HEK293T (cell line): ENCODE data around the gene GFPT1.

Experiments
- CTCF ChIA-PET: fragments of 350-600 bp; formaldehyde crosslinking; extraction: SDS; loops from one replicate; lab custom pipeline; 2021; ENCODE audit warnings: antibody characterized with exemption, inconsistent platforms; lab: Yijun Ruan, JAX
- POLR2A ChIA-PET: fragments of 350-600 bp; formaldehyde crosslinking; extraction: SDS; loops from one replicate; lab custom pipeline; 2020; ENCODE audit warnings: antibody characterized with exemption, inconsistent platforms; lab: Yijun Ruan, JAX
- DNase-seq: peaks from one replicate; pipeline ENCODE4 v3.0.0; 2012; ENCODE audit warnings: mixed read lengths; ENCODE audit errors: extremely low spot score
- ARNT ChIP-seq: fragments of 450-650 bp; IDR thresholded peaks from 2 replicates; pipeline ENCODE4 v1.6.1; 2017; ENCODE audit warnings: mild to moderate bottlenecking
- BHLHE40 ChIP-seq: fragments of 450-650 bp; IDR thresholded peaks from 2 replicates; pipeline ENCODE4 v1.6.1; 2016; ENCODE audit warnings: mild to moderate bottlenecking, moderate library complexity, borderline replicate concordance
- CTBP1 ChIP-seq: fragments of 450-650 bp; IDR thresholded peaks from 2 replicates; pipeline ENCODE4 v1.6.1; 2016; ENCODE audit warnings: borderline replicate concordance
- ELF4 ChIP-seq: fragments of 450-650 bp; IDR thresholded peaks from 2 replicates; pipeline ENCODE4 v1.6.1; 2017; ENCODE audit warnings: antibody characterized with exemption
- FOXA1 ChIP-seq: fragments of 450-650 bp; IDR thresholded peaks from 2 replicates; pipeline ENCODE4 v1.6.1; 2016; ENCODE audit warnings: mild to moderate bottlenecking
- FOXK2 ChIP-seq: fragments of 450-650 bp; IDR thresholded peaks from 2 replicates; pipeline ENCODE4 v1.6.1; 2016; ENCODE audit warnings: mild to moderate bottlenecking
- FOXM1 ChIP-seq: fragments of 450-650 bp; IDR thresholded peaks from 2 replicates; pipeline ENCODE4 v1.6.1; 2017; ENCODE audit warnings: mild to moderate bottlenecking, borderline replicate concordance
- HDGF ChIP-seq: fragments of 450-650 bp; IDR thresholded peaks from 2 replicates; pipeline ENCODE4 v1.6.1; 2017; ENCODE audit warnings: antibody characterized with exemption, borderline replicate concordance
- L3MBTL2 ChIP-seq: fragments of 450-650 bp; conservative IDR thresholded peaks from 2 replicates; pipeline ENCODE4 v1.6.1; 2016; ENCODE audit warnings: mild to moderate bottlenecking
- LEF1 ChIP-seq: fragments of 450-650 bp; IDR thresholded peaks from 2 replicates; pipeline ENCODE4 v1.6.1; 2017; ENCODE audit warnings: mild to moderate bottlenecking, borderline replicate concordance
- NFRKB ChIP-seq: fragments of 450-650 bp; IDR thresholded peaks from 2 replicates; pipeline ENCODE4 v1.6.1; 2016; ENCODE audit warnings: mild to moderate bottlenecking, moderate library complexity
- SP1 ChIP-seq: fragments of 450-650 bp; IDR thresholded peaks from 2 replicates; pipeline ENCODE4 v1.6.1; 2017
- SUZ12 ChIP-seq: fragments of 450-650 bp; IDR thresholded peaks from 2 replicates; pipeline ENCODE4 v1.6.1; 2016; ENCODE audit warnings: mild to moderate bottlenecking
- TARDBP ChIP-seq: fragments of 450-650 bp; IDR thresholded peaks from 2 replicates; pipeline ENCODE4 v1.6.1; 2016
- ZNF384 ChIP-seq: fragments of 450-650 bp; IDR thresholded peaks from 2 replicates; pipeline ENCODE4 v1.6.1; 2016
- TF ChIP-seq, protein P1 (sequence below): fragments of 450-650 bp; IDR thresholded peaks from 2 replicates; pipeline ENCODE4 v1.6.1; 2016

Gene GFPT1

DNA sequence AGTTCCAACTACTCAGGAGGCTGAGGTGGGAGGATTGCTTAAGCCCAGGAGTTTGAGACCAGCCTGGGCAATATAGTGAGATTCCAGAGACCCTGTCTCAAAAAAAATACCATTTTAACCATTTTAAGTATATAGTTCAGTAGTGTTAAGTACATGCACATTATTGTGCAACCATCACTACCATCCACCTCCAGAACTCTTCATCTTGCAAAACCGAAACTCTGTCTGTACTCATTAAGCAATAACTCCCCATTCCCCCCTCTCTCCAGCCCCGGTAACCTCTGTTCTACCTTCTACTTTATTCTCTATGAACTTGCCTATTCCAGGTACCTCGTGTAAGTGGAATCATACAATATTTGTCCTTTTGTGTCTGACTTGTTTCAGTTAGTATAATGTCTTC is 86.4 kb downstream of the GFPT1 start:
- TF ChIP-seq LEF1, result no peak
- TF ChIP-seq L3MBTL2, result no peak
- TF ChIP-seq BHLHE40, result no peak
- TF ChIP-seq, protein P1, sequence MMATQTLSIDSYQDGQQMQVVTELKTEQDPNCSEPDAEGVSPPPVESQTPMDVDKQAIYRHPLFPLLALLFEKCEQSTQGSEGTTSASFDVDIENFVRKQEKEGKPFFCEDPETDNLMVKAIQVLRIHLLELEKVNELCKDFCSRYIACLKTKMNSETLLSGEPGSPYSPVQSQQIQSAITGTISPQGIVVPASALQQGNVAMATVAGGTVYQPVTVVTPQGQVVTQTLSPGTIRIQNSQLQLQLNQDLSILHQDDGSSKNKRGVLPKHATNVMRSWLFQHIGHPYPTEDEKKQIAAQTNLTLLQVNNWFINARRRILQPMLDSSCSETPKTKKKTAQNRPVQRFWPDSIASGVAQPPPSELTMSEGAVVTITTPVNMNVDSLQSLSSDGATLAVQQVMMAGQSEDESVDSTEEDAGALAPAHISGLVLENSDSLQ, result no peak
- no peak for TF ChIP-seq HDGF
- CTCF ChIA-PET, result no interaction called here
- DNase-seq, result no peak
- POLR2A ChIA-PET, result no interaction called here

DNA sequence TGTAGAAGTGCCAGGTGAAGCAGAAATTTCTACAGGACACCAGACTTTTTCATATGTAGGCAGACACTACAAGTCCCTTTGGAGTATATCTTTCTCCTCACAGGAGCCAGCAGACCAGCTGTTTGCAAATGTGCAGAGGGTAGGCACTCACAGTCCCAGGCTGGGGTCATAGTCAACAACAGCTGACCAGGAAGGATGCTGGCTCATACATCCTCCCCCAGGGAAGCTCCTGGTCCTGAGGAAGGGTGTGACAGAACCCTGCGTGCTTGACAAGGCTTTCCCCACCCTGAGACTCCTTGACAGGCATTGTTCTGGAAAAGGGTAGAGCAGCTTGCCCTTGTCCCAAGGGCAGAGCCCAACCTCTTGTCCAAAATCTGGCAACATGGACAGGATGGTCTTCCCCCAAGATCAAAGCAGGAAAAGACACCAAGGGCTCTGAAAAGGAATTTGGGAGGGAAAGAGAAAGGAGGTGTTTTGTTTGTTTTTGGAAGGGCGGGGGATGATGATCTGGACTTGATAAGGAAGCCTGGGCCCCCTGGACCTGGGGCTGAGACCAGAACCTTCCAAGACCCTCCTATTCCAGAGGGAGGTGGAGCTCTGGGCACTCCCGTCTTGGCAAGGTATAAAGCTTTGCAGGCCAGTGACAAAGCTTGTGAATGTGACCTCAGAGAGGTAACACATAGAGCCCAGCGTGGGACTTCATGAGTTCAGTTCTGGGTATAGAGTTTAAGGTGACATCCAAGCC is 87.1 kb downstream of the GFPT1 start:
- no peak for DNase-seq
- ChIA-PET POLR2A (no interaction called here), CTCF (no interaction called here)
- TF ChIP-seq FOXK2 (no peak), ARNT (no peak)
- TF ChIP-seq, protein P1, result no peak

DNA sequence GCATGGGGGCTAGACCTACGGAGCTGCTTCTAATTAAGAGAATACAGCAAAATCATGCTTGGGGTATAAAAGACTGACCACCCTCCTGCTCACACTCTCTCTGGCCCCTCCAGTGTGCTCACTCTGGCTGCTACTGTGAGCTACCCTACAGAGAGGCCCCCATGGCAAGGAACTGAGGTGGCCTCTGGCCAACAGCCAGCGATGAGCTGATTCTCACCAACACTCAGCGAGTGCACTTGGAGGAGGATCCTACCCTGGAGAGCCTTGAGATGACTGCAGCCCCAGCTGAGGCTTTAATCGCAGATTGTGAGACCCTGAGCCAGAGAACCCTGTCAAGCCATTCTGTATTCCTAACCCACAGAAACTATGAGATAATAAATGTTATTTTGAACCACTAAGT is 88.2 kb downstream of the GFPT1 start:
- POLR2A ChIA-PET, result no interaction called here

DNA sequence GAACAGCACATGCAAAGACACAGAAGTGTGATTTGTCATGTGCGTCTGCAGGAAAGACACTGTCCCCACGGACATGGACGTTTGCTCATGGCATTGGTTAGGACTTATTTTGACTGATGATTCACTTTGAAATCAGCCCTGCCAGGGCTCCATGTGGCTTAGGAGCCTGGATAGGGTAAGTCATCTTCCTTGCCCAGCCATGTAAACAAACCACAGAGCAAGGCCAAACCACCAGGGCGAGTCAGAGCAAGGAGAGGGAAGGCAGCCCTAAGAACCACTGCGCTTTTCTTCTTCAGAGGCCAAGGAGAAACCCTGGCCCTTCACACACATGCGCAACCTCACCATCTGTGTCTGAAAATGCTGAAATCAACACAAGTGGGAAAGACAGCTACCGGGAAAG is 88.8 kb downstream of the GFPT1 start:
- no peak for TF ChIP-seq CTBP1
- POLR2A ChIA-PET, result no interaction called here
- DNase-seq, result no peak
- CTCF ChIA-PET, result interaction anchor here (1.7 kb wide), 1 partner anchor 8 kb away, joined by 5 read pairs; no protein-coding TSS in a partner anchor

More for the DNA sequence above, 88.2 kb downstream of the GFPT1 start:
- TF ChIP-seq BHLHE40 (no peak), LEF1 (no peak), FOXA1 (no peak), ARNT (no peak), FOXK2 (no peak), SP1 (no peak), ELF4 (no peak), NFRKB (no peak), HDGF (no peak), CTBP1 (no peak), FOXM1 (no peak), ZNF384 (no peak), SUZ12 (no peak), L3MBTL2 (no peak), TARDBP (no peak)
- TF ChIP-seq, protein P1, result no peak
- CTCF ChIA-PET, result interaction anchor here (1.7 kb wide), 1 partner anchor 8 kb away, joined by 5 read pairs; no protein-coding TSS in a partner anchor
- no peak for DNase-seq

DNA sequence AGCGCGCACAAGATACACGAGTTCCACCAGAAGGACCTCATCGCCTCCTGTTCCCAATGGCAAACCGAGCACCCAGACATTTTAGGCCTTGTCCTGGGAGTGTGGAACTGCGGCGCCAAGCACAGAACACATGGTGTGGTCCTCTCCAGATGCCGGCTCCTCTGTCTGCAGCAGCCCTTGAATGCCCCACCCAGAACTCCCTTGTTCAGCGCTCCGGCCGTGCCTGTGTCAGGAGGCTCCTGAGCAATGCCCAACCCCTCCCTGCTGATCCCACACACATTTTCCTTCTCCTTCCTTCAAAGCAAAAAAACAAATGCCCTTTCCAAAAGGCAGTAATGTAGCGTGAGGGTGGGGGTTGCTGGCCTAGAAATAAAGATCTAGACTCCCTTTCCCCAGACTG is 89.8 kb downstream of the GFPT1 start:
- POLR2A ChIA-PET, result no interaction called here
- TF ChIP-seq HDGF (no peak), FOXA1 (no peak)

DNA sequence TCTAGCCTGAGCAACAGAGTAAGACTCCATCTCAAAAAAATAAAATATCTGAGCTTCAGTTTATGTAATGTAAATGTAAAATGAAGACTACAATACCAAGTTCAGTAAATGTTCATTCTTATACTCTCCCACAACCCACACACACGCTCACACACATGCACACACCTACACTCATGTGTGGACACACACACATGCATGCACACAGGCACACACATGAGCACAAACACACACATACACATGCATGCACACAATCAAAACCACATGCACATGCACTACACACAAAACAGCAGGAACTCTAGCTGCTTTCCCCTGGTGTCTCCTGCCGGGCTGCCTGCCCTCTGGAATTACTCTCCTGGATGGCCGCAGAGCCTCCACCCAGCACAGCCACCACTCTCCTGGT is 90.6 kb downstream of the GFPT1 start:
- no peak for DNase-seq
- CTCF ChIA-PET, result no interaction called here
- POLR2A ChIA-PET, result no interaction called here
- TF ChIP-seq BHLHE40 (no peak), HDGF (no peak), FOXK2 (no peak), SP1 (no peak), TARDBP (no peak), ZNF384 (no peak), FOXA1 (no peak), FOXM1 (no peak), ELF4 (no peak), ARNT (no peak), NFRKB (no peak), L3MBTL2 (no peak)

More for the DNA sequence above, 89.8 kb downstream of the GFPT1 start:
- DNase-seq, result no peak
- CTCF ChIA-PET, result no interaction called here

DNA sequence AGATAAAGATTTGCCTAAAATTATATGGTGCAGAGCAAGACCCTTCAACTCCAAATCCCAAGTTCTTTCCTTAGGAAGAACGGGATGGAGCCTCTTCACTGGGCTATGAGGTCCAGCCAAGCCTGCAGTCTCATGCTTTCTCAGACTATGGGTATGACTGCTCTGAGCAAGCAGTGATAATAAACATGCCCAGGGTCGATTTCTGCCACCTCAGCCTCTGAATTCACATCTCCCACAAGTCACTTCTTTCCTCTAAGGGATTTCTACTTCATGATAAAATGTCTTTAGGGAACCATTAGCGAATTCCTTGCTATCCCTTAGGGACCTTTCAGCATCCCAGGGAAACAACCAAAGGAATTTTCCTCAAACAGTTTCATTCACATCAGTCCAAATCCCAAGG is 94.8 kb downstream of the GFPT1 start:
- CTCF ChIA-PET, result no interaction called here
- no peak for DNase-seq
- TF ChIP-seq CTBP1 (no peak), ARNT (no peak), ELF4 (no peak), L3MBTL2 (no peak), NFRKB (no peak), SP1 (no peak), FOXA1 (no peak), HDGF (no peak), ZNF384 (no peak), SUZ12 (no peak), FOXK2 (no peak), LEF1 (no peak), FOXM1 (no peak), BHLHE40 (no peak), TARDBP (no peak)
- TF ChIP-seq, protein P1, result no peak
- POLR2A ChIA-PET, result no interaction called here
